Measurements from ENCODE around the gene ABCF1. TPM values are rescaled to one million over a fixed set of nuclear protein-coding genes. Genes with fewer than 3 reads are reported as not detected.

The ABCF1 gene
- total and polyA plus RNA-seq, 9 of the 15 experiments (the other 6 are each of a cell fraction or from before 2014, with no cell fraction given), result 41.6 to 193 (median 102) TPM

DNA sequence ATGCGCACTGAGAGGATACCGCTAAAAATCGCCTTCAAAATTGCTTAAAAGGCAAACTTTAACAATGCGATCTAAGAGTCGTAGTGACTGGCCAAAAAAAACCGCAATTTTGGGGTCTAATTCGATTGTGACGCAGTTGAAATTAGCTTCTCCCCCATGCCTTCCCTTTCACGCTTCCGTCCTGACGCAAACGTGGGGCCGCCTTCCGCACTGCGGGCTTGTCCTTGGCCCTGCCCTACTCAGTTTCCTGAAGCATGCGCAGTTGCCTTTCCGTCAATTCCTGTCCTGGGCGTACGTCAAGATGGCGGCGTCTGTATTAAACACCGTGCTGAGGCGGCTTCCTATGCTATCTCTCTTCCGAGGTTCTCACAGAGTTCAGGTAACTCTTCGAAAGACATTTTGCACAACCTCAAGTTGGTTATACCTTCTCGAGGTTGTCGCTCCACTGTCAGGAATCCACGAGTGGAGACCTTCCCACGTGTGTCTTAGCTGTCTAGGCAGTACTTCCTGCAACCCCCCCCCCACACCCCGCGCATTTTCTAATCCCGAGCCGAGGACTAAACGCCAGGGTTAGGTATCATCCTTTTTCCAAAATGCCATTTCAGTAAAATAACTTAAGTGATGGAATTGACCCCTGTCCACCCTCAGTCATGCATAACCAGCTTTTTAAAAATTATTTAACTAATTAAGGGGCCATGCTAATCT, 46.5 kb downstream of the ABCF1 start, which contains the start of gene MRPS18B (continued):
- TF ChIP-seq ZNF766 (CRISPR knock-in tag; conservative IDR thresholded peaks at IDR 0.05) (peak; percentile 69; the same call in 1 of the 2 replicates), ETV1 (tag; conservative IDR thresholded peaks at IDR 0.05; ENCODE audit: low read depth) (peak; percentile 96), TCF3 (CRISPR knock-in tag; IDR thresholded peaks at IDR 0.05) (0 out of 2 replicates have a peak, but pooled peaks have one; percentile 3), ZNF780A (CRISPR knock-in tag; IDR thresholded peaks at IDR 0.05) (no peak), POLR2G (IDR thresholded peaks at IDR 0.05; ENCODE audit: low read depth, low read length) (peak; percentile 16), RBM39 (optimal IDR thresholded peaks at IDR 0.05; ENCODE audit: low read depth, low read length) (peak; percentile 29), RBFOX2 (IDR thresholded peaks at IDR 0.05; ENCODE audit: low read depth, low read length) (no peak; the same call in 1 of the 2 replicates), RNF2 (IDR thresholded peaks at IDR 0.05) (peak; percentile 36; the same call in 1 of the 2 replicates), FOXA1 (IDR thresholded peaks at IDR 0.05; ENCODE audit: borderline replicate concordance) (no peak), TAF9B (IDR thresholded peaks at IDR 0.05; ENCODE audit: partially characterized antibody) (peak; percentile 98), ZNF436 (CRISPR knock-in tag; IDR thresholded peaks at IDR 0.05) (no peak), NELFE (IDR thresholded peaks at IDR 0.05; ENCODE audit: insufficient read depth, insufficient read length) (no peak), KLF13 (tag; IDR thresholded peaks at IDR 0.05; ENCODE audit: borderline replicate concordance, low read depth) (peak; percentile 36; the same call in 1 of the 2 replicates), HNRNPUL1 (IDR thresholded peaks at IDR 0.05; ENCODE audit: low read length) (0 out of 2 replicates have a peak, but pooled peaks have one; percentile 26), ZNF431 (CRISPR knock-in tag; IDR thresholded peaks at IDR 0.05) (no peak), ILK (tag; IDR thresholded peaks at IDR 0.05; ENCODE audit: borderline replicate concordance, low read depth) (no peak), GABPB2 (CRISPR knock-in tag; conservative IDR thresholded peaks at IDR 0.05) (0 out of 2 replicates have a peak, but pooled peaks have one; percentile 48)
- TF ChIP-seq, protein P1, sequence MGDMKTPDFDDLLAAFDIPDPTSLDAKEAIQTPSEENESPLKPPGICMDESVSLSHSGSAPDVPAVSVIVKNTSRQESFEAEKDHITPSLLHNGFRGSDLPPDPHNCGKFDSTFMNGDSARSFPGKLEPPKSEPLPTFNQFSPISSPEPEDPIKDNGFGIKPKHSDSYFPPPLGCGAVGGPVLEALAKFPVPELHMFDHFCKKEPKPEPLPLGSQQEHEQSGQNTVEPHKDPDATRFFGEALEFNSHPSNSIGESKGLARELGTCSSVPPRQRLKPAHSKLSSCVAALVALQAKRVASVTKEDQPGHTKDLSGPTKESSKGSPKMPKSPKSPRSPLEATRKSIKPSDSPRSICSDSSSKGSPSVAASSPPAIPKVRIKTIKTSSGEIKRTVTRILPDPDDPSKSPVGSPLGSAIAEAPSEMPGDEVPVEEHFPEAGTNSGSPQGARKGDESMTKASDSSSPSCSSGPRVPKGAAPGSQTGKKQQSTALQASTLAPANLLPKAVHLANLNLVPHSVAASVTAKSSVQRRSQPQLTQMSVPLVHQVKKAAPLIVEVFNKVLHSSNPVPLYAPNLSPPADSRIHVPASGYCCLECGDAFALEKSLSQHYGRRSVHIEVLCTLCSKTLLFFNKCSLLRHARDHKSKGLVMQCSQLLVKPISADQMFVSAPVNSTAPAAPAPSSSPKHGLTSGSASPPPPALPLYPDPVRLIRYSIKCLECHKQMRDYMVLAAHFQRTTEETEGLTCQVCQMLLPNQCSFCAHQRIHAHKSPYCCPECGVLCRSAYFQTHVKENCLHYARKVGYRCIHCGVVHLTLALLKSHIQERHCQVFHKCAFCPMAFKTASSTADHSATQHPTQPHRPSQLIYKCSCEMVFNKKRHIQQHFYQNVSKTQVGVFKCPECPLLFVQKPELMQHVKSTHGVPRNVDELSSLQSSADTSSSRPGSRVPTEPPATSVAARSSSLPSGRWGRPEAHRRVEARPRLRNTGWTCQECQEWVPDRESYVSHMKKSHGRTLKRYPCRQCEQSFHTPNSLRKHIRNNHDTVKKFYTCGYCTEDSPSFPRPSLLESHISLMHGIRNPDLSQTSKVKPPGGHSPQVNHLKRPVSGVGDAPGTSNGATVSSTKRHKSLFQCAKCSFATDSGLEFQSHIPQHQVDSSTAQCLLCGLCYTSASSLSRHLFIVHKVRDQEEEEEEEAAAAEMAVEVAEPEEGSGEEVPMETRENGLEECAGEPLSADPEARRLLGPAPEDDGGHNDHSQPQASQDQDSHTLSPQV (IDR thresholded peaks at IDR 0.05), result peak; percentile 90
- TF ChIP-seq, protein P2, sequence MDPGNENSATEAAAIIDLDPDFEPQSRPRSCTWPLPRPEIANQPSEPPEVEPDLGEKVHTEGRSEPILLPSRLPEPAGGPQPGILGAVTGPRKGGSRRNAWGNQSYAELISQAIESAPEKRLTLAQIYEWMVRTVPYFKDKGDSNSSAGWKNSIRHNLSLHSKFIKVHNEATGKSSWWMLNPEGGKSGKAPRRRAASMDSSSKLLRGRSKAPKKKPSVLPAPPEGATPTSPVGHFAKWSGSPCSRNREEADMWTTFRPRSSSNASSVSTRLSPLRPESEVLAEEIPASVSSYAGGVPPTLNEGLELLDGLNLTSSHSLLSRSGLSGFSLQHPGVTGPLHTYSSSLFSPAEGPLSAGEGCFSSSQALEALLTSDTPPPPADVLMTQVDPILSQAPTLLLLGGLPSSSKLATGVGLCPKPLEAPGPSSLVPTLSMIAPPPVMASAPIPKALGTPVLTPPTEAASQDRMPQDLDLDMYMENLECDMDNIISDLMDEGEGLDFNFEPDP (CRISPR knock-in tag; IDR thresholded peaks at IDR 0.05), result 0 out of 2 replicates have a peak, but pooled peaks have one; percentile 29
- TF ChIP-seq, protein P3, sequence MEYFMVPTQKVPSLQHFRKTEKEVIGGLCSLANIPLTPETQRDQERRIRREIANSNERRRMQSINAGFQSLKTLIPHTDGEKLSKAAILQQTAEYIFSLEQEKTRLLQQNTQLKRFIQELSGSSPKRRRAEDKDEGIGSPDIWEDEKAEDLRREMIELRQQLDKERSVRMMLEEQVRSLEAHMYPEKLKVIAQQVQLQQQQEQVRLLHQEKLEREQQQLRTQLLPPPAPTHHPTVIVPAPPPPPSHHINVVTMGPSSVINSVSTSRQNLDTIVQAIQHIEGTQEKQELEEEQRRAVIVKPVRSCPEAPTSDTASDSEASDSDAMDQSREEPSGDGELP (CRISPR knock-in tag; IDR thresholded peaks at IDR 0.05; ENCODE audit: borderline replicate concordance), result no peak
- TF ChIP-seq, protein P4, sequence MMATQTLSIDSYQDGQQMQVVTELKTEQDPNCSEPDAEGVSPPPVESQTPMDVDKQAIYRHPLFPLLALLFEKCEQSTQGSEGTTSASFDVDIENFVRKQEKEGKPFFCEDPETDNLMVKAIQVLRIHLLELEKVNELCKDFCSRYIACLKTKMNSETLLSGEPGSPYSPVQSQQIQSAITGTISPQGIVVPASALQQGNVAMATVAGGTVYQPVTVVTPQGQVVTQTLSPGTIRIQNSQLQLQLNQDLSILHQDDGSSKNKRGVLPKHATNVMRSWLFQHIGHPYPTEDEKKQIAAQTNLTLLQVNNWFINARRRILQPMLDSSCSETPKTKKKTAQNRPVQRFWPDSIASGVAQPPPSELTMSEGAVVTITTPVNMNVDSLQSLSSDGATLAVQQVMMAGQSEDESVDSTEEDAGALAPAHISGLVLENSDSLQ (IDR thresholded peaks at IDR 0.05), result peak; percentile 73

Data from K562 (cell line).